Measurements from ENCODE around the gene PRRC2B.
A peak's percentile ranks its signal among the peaks of the same experiment; 100 is the strongest.

PRRC2B gene

DNA sequence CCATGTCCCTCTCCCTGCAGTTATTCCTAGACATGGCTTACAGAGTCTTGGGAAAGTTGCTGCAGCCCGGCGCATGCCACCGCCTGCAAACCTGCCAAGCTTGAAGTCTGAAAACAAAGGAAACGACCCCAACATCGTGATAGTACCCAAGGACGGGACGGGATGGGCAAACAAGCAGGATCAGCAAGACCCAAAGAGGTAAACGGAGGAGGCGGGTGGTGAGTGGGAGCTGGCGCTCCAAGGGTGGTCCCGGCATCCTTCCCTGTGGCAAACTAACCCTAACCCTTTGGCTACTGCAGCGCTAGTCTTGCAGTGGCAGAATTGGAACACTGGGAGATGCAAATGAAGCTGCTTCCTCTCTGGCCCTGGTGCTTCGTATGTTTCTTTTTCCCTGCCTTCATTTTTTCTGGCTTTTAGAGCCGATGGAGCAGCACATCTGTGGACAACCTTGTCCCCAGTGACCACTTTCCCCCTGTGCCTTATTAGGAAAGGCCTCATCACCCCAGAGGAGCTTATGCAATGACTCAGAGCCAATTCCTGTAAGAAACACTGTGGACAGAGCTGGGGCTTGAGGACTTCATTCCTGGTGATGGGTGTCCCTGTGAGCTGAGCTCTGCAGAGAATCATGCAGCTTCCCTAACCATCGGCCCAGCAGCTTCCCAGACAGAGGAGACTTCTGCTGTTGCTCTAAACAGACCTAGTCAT is 38.9 kb downstream of the PRRC2B start:
- no peaks in the 10 kb centered on the region for H3K9me3 ChIP-seq (ENCODE audit: control insufficient read depth in 5 of 5, low read length in 5 of 5)
- H3K36me3 ChIP-seq (ENCODE audit: control insufficient read depth in 5 of 5, insufficient read depth in 5 of 5, low read length in 5 of 5): peaks cover 5 to 55% (median 47%) of the 10 kb centered on the region in 5 donors
- H3K27ac ChIP-seq (ENCODE audit: low read depth, low read length): no peak overlapping the region
- H3K9ac ChIP-seq (ENCODE audit: low read length in 5 of 5): no peak overlapping the region
- H3K27me3 ChIP-seq (ENCODE audit: control insufficient read depth in 5 of 5, insufficient read depth in 4 of 5, low read length in 5 of 5): no peaks in the 10 kb centered on the region
- peaks cover 5 to 40% (median 28%) of the 10 kb centered on the region in 5 donors for H3K4me1 ChIP-seq (ENCODE audit: control insufficient read depth in 5 of 5, insufficient read depth in 5 of 5, low read length in 5 of 5)
- no peak overlapping the region for H3K4me3 ChIP-seq (ENCODE audit: low read depth in 1 of 5, low read length in 5 of 5)

DNA sequence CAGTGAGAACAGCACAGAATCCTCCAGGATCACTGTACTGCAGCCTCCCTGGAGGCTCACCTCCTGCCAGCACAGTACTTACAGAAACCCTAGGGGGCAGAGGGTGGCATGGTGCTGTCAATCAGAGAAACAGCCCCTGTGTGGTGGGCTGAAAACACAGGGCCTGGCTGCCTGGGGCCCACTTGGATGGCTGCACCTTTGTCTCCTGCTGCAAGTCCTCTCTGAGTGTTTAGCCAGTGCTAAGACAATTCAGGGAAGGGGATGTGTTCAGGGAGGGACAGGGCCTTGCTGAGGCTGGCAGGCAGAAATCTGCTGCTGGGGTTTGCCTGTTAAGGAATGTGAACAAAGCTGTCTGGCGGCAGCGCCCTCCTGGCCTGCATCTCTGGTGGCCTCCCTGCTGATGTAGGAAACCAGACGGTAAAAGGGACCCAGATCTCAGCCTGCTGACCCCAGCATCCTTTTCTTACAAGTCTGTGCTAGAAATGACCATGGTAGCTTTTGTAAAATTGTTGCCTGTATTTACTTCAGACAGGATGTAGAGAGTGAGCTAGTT is 39.5 kb downstream of the PRRC2B start:
- Histone ChIP-seq H3K27me3 (ENCODE audit: control insufficient read depth in 5 of 5, insufficient read depth in 4 of 5, low read length in 5 of 5) (no peaks in the 10 kb centered on the region), H3K27ac (ENCODE audit: low read depth, low read length) (no peak overlapping the region)

DNA sequence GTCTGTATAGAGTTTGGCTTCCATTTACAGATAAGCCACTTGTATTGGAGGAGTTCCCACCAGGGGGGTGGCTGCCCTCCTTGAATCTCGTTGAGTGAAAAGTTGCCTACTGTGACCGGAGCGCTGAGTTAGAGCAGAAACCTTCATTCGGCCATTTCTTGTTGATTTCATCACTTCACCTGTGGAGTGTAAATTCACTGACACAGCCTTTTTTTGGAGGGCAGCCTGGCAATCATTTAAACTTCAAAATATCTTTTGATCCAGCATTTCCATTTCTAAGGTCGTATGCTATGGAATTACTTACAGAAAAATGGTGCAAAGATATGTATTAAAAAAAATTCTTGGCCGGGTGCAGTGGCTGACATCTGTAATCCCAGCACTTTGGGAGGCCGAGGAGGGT is 40.8 kb downstream of the PRRC2B start:
- H3K27me3 ChIP-seq (ENCODE audit: control insufficient read depth in 5 of 5, insufficient read depth in 4 of 5, low read length in 5 of 5): no peaks in the 10 kb centered on the region
- no peak overlapping the region for H3K27ac ChIP-seq (ENCODE audit: low read depth, low read length)
- no peaks in the 10 kb centered on the region for H3K9me3 ChIP-seq (ENCODE audit: control insufficient read depth in 5 of 5, low read length in 5 of 5)
- peaks cover 3 to 34% (median 28%) of the 10 kb centered on the region in 5 donors for H3K4me1 ChIP-seq (ENCODE audit: control insufficient read depth in 5 of 5, insufficient read depth in 5 of 5, low read length in 5 of 5)
- H3K4me3 ChIP-seq (ENCODE audit: low read depth in 1 of 5, low read length in 5 of 5): no peak overlapping the region
- H3K36me3 ChIP-seq (ENCODE audit: control insufficient read depth in 5 of 5, insufficient read depth in 5 of 5, low read length in 5 of 5): peaks cover 5 to 74% (median 66%) of the 10 kb centered on the region in 5 donors
- H3K9ac ChIP-seq (ENCODE audit: low read length in 5 of 5): no peak overlapping the region

More for the DNA sequence above, 39.5 kb downstream of the PRRC2B start:
- Histone ChIP-seq H3K4me1 (ENCODE audit: control insufficient read depth in 5 of 5, insufficient read depth in 5 of 5, low read length in 5 of 5) (peaks cover 5 to 40% (median 28%) of the 10 kb centered on the region in 5 donors), H3K9me3 (ENCODE audit: control insufficient read depth in 5 of 5, low read length in 5 of 5) (no peaks in the 10 kb centered on the region), H3K4me3 (ENCODE audit: low read depth in 1 of 5, low read length in 5 of 5) (no peak overlapping the region), H3K36me3 (ENCODE audit: control insufficient read depth in 5 of 5, insufficient read depth in 5 of 5, low read length in 5 of 5) (peaks cover 5 to 61% (median 53%) of the 10 kb centered on the region in 5 donors), H3K9ac (ENCODE audit: low read length in 5 of 5) (peak overlapping the region in 1 of 5 donors; percentile 22)

DNA sequence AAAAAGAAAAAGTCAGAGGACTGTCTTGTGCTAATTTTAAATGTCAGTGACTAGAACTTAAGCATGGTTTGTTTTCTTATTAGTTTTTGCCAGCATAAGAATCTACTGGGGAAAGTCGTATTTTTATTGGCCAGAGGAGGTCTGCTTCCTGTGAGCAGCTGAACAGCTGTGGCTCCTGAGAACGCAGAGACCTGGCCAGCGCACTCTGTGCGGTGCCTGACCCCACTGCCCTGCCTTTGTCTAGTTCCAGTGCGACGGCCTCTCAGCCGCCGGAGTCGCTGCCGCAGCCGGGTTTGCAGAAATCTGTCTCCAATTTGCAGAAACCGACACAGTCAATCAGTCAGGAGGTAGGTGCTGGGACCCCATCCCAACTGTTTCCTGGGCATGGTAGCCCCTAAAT is 42.5 kb downstream of the PRRC2B start:
- Histone ChIP-seq H3K27ac (ENCODE audit: low read depth, low read length) (no peak overlapping the region), H3K9me3 (ENCODE audit: control insufficient read depth in 5 of 5, low read length in 5 of 5) (no peaks in the 10 kb centered on the region), H3K36me3 (ENCODE audit: control insufficient read depth in 5 of 5, insufficient read depth in 5 of 5, low read length in 5 of 5) (peaks cover 5 to 83% (median 72%) of the 10 kb centered on the region in 5 donors), H3K9ac (ENCODE audit: low read length in 5 of 5) (no peak overlapping the region), H3K4me1 (ENCODE audit: control insufficient read depth in 5 of 5, insufficient read depth in 5 of 5, low read length in 5 of 5) (peaks cover 3 to 46% (median 36%) of the 10 kb centered on the region in 5 donors), H3K4me3 (ENCODE audit: low read depth in 1 of 5, low read length in 5 of 5) (no peak overlapping the region), H3K27me3 (ENCODE audit: control insufficient read depth in 5 of 5, insufficient read depth in 4 of 5, low read length in 5 of 5) (no peaks in the 10 kb centered on the region)

GRCh38 chr9:131436865-131437271 is 43.0 kb downstream of the PRRC2B start:
- peaks cover 3 to 49% (median 39%) of the 10 kb centered on the region in 5 donors for H3K4me1 ChIP-seq (ENCODE audit: control insufficient read depth in 5 of 5, insufficient read depth in 5 of 5, low read length in 5 of 5)
- no peaks in the 10 kb centered on the region for H3K9me3 ChIP-seq (ENCODE audit: control insufficient read depth in 5 of 5, low read length in 5 of 5)
- no peaks in the 10 kb centered on the region for H3K27me3 ChIP-seq (ENCODE audit: control insufficient read depth in 5 of 5, insufficient read depth in 4 of 5, low read length in 5 of 5)
- peaks cover 5 to 86% (median 74%) of the 10 kb centered on the region in 5 donors for H3K36me3 ChIP-seq (ENCODE audit: control insufficient read depth in 5 of 5, insufficient read depth in 5 of 5, low read length in 5 of 5)
- no peak overlapping the region for H3K27ac ChIP-seq (ENCODE audit: low read depth, low read length)
- H3K4me3 ChIP-seq (ENCODE audit: low read depth in 1 of 5, low read length in 5 of 5): no peak overlapping the region
- peak overlapping the region in 1 of 5 donors; percentile 32 for H3K9ac ChIP-seq (ENCODE audit: low read length in 5 of 5)

DNA sequence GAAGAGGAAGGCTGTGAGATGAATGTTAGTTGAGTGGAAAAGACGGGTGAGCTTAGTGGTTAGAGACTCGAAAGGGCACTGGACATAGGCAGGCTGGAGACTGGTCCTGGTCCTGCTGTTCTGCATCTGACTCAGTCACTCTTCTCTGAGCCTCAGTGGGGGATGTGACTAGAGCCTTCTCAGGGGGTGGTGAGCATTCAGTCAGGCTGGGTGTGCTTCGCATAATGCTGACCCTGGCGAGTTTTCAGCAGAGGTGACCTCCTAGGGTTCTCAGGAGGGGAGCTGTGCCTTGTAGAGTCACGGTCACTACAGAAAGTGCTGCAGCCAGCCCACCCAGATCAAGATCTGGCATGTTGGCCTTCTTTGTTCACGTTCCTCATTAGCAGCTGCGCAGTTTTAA is 44.3 kb downstream of the PRRC2B start:
- Histone ChIP-seq H3K4me1 (ENCODE audit: control insufficient read depth in 5 of 5, insufficient read depth in 5 of 5, low read length in 5 of 5) (peaks cover 0 to 35% (median 27%) of the 10 kb centered on the region in 5 donors), H3K36me3 (ENCODE audit: control insufficient read depth in 5 of 5, insufficient read depth in 5 of 5, low read length in 5 of 5) (peaks cover 5 to 80% (median 67%) of the 10 kb centered on the region in 5 donors), H3K4me3 (ENCODE audit: low read depth in 1 of 5, low read length in 5 of 5) (no peak overlapping the region), H3K9ac (ENCODE audit: low read length in 5 of 5) (no peak overlapping the region), H3K9me3 (ENCODE audit: control insufficient read depth in 5 of 5, low read length in 5 of 5) (no peaks in the 10 kb centered on the region), H3K27ac (ENCODE audit: low read depth, low read length) (no peak overlapping the region), H3K27me3 (ENCODE audit: control insufficient read depth in 5 of 5, insufficient read depth in 4 of 5, low read length in 5 of 5) (no peaks in the 10 kb centered on the region)

DNA sequence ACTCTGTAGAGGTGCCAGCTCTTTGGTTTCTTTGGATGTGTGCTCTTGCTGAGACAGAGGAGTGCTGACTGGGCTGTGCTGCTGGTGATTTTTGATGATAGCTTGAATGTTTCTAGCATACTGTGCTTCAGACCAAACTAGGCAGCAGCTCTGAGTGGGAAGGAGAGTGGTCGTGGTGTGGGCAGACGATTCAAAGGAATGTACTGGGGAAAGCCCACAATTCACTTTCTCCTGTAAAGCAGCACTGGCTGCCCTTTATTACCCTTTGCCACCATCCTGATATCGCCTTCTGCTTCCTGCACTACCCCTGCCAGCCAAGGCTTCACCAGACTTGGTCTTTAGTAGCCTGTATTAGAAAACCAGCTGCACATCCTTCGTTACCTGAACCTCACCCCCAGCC is 45.3 kb downstream of the PRRC2B start:
- Histone ChIP-seq H3K9ac (ENCODE audit: low read length in 5 of 5) (no peak overlapping the region), H3K36me3 (ENCODE audit: control insufficient read depth in 5 of 5, insufficient read depth in 5 of 5, low read length in 5 of 5) (peaks cover 5 to 78% (median 65%) of the 10 kb centered on the region in 5 donors), H3K4me3 (ENCODE audit: low read depth in 1 of 5, low read length in 5 of 5) (no peak overlapping the region), H3K27me3 (ENCODE audit: control insufficient read depth in 5 of 5, insufficient read depth in 4 of 5, low read length in 5 of 5) (no peaks in the 10 kb centered on the region), H3K27ac (ENCODE audit: low read depth, low read length) (no peak overlapping the region), H3K9me3 (ENCODE audit: control insufficient read depth in 5 of 5, low read length in 5 of 5) (no peaks in the 10 kb centered on the region), H3K4me1 (ENCODE audit: control insufficient read depth in 5 of 5, insufficient read depth in 5 of 5, low read length in 5 of 5) (peaks cover 0 to 32% (median 25%) of the 10 kb centered on the region in 5 donors)

DNA sequence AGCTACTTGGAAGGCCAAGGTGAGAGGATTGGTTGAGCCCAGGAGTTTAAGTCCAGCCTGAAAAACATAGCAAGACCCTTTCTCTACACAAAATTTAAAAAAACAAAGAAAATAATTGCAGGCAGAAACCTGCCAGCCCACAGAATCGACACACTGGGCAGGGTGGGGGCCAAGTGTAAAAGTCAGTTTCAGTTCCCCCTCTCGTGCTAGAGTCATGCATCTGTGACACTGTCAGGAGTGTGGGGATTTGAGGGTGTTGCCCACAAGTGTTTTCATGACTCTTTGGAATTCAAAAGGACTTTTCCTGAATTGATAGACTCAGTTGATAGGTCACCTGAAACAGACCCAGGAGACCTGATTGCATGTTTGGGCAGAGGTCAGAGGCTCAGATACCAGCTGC is 47.6 kb downstream of the PRRC2B start:
- Histone ChIP-seq H3K36me3 (ENCODE audit: control insufficient read depth in 5 of 5, insufficient read depth in 5 of 5, low read length in 5 of 5) (peaks cover 5 to 88% (median 77%) of the 10 kb centered on the region in 5 donors), H3K9me3 (ENCODE audit: control insufficient read depth in 5 of 5, low read length in 5 of 5) (no peaks in the 10 kb centered on the region), H3K27me3 (ENCODE audit: control insufficient read depth in 5 of 5, insufficient read depth in 4 of 5, low read length in 5 of 5) (no peaks in the 10 kb centered on the region), H3K4me1 (ENCODE audit: control insufficient read depth in 5 of 5, insufficient read depth in 5 of 5, low read length in 5 of 5) (peaks cover 0 to 27% (median 24%) of the 10 kb centered on the region in 5 donors), H3K4me3 (ENCODE audit: low read depth in 1 of 5, low read length in 5 of 5) (no peak overlapping the region), H3K9ac (ENCODE audit: low read length in 5 of 5) (no peak overlapping the region), H3K27ac (ENCODE audit: low read depth, low read length) (peak overlapping the region; percentile 50)

DNA sequence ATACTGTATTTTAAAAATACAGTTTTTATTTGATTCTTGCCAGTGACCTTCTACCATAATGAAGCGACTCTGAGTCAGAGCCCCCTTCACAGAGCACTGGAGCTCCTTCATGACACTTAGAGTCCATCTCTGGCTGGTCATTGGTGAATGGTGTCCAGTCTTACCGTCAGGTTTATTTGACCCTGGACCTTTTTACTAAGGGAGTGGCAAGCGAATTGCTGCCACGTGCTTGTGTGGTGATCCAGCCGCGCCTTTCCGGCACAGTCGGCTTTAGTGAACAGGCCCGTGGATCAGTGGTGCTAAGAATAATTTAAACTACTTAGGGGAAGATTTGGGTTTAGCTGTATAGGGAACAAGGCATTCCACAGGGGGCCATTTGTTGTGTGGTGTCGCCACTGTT is 48.5 kb downstream of the PRRC2B start:
- Histone ChIP-seq H3K4me1 (ENCODE audit: control insufficient read depth in 5 of 5, insufficient read depth in 5 of 5, low read length in 5 of 5) (peaks cover 0 to 27% (median 22%) of the 10 kb centered on the region in 5 donors), H3K9me3 (ENCODE audit: control insufficient read depth in 5 of 5, low read length in 5 of 5) (no peaks in the 10 kb centered on the region), H3K4me3 (ENCODE audit: low read depth in 1 of 5, low read length in 5 of 5) (no peak overlapping the region), H3K27me3 (ENCODE audit: control insufficient read depth in 5 of 5, insufficient read depth in 4 of 5, low read length in 5 of 5) (no peaks in the 10 kb centered on the region), H3K9ac (ENCODE audit: low read length in 5 of 5) (no peak overlapping the region), H3K27ac (ENCODE audit: low read depth, low read length) (no peak overlapping the region), H3K36me3 (ENCODE audit: control insufficient read depth in 5 of 5, insufficient read depth in 5 of 5, low read length in 5 of 5) (peaks cover under 1 to 88% (median 77%) of the 10 kb centered on the region in 5 donors)

GRCh38 chr9:131443648-131444047 is 49.8 kb downstream of the PRRC2B start:
- H3K27me3 ChIP-seq (ENCODE audit: control insufficient read depth in 5 of 5, insufficient read depth in 4 of 5, low read length in 5 of 5): no peaks in the 10 kb centered on the region
- no peak overlapping the region for H3K27ac ChIP-seq (ENCODE audit: low read depth, low read length)

More at GRCh38 chr9:131443648-131444047, 49.8 kb downstream of the PRRC2B start:
- no peak overlapping the region for H3K4me3 ChIP-seq (ENCODE audit: low read depth in 1 of 5, low read length in 5 of 5)
- peaks cover 0 to 27% (median 22%) of the 10 kb centered on the region in 5 donors for H3K4me1 ChIP-seq (ENCODE audit: control insufficient read depth in 5 of 5, insufficient read depth in 5 of 5, low read length in 5 of 5)
- H3K36me3 ChIP-seq (ENCODE audit: control insufficient read depth in 5 of 5, insufficient read depth in 5 of 5, low read length in 5 of 5): peaks cover 0 to 86% (median 74%) of the 10 kb centered on the region in 5 donors
- no peak overlapping the region for H3K9ac ChIP-seq (ENCODE audit: low read length in 5 of 5)
- no peaks in the 10 kb centered on the region for H3K9me3 ChIP-seq (ENCODE audit: control insufficient read depth in 5 of 5, low read length in 5 of 5)

Measured in subcutaneous abdominal adipose tissue (tissue), 5 donors.